Hematopoietic multipotent progenitor cell treated with erythropoietin and hydrocortisone succinate and interleukin-3 and kit ligand, for 8 days (in vitro differentiated cells): Measurements from ENCODE around the gene PATJ.

ENCODE experiments used
- DNase-seq: peaks from one replicate; pipeline ENCODE4 v3.0.0-alpha.2; 2015

PATJ gene

GRCh38 chr1:62011006-62011405 is 268.7 kb downstream of the PATJ start:
- no peak for DNase-seq

DNA sequence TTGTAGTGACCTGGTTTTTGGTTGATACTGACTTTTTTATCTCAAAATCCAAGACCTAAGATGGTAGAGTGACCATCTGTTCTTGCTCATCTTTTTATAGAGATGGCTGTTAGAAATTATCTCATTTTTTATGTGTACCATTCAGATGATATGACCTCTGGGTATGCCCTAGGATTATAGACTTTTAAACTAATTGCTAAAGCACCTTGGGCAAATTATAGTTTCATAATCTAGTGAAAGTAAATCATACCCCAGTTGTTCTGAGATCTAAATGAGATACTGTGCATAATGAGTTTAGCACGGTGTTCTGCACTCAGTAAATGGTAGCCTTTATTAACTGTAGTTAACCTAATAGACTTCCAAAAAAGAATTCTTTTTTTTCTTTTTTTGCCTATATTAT is 269.8 kb downstream of the PATJ start:
- DNase-seq, result no peak

DNA sequence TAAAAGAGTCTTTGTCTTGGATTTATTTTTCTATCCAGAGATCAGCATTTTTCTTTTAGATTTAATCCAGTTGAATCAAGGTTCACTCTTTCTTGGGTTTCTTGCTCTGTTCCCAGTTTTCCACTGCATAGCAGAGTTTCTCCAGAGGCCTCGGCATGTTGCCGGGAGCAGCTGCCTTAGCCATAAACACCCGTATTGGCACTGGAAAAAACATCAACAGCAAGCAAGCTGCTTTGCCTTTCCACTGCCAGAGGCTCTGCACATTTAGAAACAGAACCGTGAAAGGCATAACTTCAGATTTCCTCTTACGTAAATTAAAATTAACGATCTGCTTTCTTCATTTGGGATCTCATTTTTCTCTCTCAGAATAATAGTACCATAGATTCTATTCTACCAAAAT is 270.6 kb downstream of the PATJ start:
- no peak for DNase-seq

GRCh38 chr1:62013264-62013663 is 271.0 kb downstream of the PATJ start:
- no peak for DNase-seq

- no peak for DNase-seq
Observed at GRCh38 chr1:62022382-62022983, 280.2 kb downstream of the PATJ start.

DNA sequence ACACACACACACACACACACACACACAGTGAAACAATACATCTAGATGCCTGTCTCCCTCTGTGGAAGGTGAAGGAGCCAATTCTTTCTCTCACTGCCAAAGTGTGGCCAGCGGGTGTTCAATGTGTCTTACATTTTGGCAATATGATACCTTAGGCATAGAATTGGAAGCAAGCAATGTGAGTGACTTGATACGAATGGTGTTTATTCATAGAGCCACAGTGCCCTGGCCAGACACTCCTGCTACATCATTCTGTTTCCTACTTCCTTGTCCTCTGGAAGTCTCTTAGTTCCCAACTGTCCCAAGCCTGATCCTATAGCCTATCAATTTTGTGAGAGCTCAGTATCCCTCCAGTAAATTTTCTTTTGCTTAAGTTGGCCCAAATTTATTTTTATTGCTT is 282.4 kb downstream of the PATJ start:
- DNase-seq, result no peak

GRCh38 chr1:62025154-62025553 is 282.9 kb downstream of the PATJ start:
- DNase-seq, result no peak

DNA sequence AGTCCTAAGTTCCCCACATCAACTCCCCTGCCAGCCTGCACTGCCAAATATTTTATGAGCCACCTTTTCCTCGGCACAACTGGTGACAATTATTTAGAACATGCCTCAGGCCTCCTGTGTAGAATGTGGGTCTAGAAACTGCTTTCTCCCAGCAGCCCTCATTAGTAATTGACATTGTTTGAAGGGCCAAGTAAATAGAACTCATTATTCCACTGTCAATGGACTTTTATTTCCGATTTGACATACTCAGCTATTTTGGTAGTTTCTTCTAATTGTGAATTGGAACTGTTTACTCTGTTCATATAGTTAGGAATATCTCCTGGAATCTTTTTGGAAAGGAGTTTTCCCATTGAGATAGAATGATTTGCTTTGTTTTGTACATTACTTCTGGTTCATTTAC is 283.6 kb downstream of the PATJ start:
- DNase-seq, result no peak

- DNase-seq, result no peak
Observed at GRCh38 chr1:62029704-62030103, 287.4 kb downstream of the PATJ start.

- no peak for DNase-seq
Observed at GRCh38 chr1:62034790-62035189, 292.5 kb downstream of the PATJ start.

DNA sequence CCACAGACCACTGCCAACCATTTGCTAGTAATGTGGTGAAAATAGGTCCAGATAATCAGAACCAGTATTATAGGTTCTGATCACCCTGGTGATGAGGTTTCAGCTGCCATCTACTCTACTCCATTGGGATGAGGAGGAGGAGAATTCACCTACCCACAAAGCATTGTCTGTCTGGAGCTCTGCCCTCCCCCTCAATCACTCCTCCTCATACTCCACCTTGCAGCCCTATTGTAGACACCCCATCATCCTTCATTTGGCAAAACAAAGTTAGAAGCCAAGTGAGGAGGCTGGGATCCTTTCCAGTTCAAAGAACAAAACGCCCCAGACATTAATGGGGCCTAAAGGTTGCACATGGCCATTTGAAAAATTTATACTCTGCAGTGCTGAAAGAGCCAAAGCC is 295.0 kb downstream of the PATJ start:
- DNase-seq, result no peak

- no peak for DNase-seq
Observed at GRCh38 chr1:62038594-62039284, 296.5 kb downstream of the PATJ start.

DNA sequence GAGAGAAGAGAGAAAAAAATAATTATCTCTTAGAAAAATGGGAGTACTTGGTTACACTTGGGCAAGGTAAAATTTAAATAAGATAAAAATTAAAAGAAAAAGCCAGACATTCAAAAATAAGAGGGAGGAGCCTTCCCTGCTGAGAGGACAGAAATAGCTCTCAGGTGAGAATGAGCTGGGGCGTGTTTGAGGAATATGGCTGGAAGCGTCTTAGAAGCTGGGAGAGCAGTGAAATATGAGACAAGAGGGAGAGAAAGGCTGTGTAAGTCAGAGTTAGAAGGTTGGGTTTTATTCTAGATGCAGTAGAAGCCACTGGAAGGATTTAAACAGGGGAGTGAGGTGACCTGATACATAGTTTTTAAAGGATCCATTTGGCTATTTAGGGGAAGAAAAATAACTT is 298.2 kb downstream of the PATJ start:
- no peak for DNase-seq

GRCh38 chr1:62040973-62041372 is 298.7 kb downstream of the PATJ start:
- DNase-seq, result no peak

- no peak for DNase-seq
Observed at GRCh38 chr1:62043154-62043553, 300.9 kb downstream of the PATJ start.

DNA sequence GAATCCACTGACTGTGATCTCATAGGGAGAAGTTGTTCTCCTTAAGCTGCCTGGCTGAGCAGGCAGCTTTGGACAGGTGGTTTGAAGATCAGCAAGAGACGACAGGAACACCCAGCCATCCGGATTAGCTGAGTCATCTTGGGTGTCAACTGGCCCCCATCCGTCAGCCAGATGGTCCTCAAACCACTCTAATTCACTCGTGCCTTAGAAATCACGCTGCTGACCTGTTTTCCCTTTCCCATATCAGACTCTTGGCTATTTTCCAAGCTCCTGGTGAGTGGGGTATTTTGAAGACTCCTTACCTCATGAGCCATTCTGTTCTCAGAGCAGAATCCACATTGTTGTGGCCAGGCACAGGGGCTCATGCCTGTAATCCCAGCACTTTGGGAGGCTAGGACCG is 303.3 kb downstream of the PATJ start:
- no peak for DNase-seq

GRCh38 chr1:62046927-62047326 is 304.6 kb downstream of the PATJ start:
- no peak for DNase-seq

DNA sequence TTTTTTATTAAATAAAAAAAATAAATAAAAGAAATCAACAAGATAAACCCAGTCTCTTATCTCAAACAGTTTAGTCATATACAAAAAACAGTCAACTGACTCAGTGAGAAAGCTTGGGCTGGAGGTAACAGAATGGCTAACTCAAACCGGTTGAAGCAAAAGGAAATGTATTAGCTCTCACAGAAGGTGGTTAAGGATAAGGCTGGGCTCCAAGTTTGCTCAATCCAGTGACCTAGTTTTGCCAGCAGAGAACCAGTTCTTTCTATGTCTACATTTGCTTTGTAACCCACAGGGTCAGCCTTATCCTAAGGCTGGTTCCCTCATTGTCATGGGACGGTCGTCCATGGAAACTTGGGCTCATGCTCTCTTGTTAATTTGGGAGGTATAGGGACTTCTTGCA is 307.9 kb downstream of the PATJ start:
- DNase-seq, result no peak

DNA sequence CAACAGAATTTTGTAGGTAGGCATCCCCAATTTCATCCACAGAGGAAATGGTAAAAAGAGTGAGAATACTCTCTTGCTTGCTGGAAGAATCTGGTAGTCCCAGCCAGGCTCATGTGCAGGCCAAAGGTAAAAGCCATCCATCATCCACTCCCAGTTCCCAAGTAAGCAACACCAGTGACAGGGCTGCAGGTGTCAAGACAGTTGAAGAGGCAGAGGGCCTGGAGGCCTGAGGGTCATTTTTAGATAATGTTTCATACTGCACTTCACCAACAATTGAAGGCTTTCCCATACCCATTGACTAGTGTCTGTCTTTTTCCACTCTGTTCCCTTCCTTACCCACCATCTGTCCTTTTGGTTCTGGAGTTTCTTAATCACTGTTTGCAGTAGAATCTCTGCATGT is 310.7 kb downstream of the PATJ start:
- no peak for DNase-seq

- no peak for DNase-seq
Observed at GRCh38 chr1:62054188-62054587, 311.9 kb downstream of the PATJ start.

- no peak for DNase-seq
Observed at GRCh38 chr1:62057230-62057629, 314.9 kb downstream of the PATJ start.

DNA sequence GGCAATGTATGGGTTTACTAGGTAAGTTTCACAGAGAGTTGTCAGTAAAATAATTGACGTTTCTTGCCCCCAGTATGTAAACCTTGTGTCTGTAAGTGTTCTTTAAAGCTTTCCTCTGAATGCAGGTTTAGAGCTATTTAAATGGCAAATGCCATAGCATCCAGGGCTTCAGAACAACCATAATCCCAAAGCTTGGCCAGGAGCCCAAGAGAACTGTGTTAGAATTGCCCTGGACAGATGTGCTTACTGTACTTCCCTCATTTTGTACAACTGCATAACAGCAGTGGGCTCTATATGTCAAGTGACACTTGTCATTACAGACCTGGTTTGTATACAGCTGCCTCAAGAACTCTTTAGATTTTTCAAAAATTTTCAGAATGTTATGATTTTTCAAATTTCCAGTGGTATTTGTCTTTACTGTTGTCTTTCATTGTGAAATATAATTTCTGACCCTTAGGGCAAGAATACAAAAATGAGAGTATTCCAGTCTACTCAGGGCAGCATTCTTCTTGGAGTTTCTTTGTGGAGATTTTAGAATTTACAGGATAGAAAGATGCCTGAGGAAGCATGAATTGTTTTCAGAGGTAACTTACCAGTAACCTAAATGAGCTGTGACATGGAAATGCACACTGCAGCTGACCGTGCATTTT is 315.5 kb downstream of the PATJ start:
- DNase-seq, result no peak

- no peak for DNase-seq
Observed at GRCh38 chr1:62058956-62059355, 316.7 kb downstream of the PATJ start.

- no peak for DNase-seq
Observed at GRCh38 chr1:62062087-62062486, 319.8 kb downstream of the PATJ start.
